ENCODE results near the gene LRRC14B.

GRCh38 chr5:178110-178509 is 13.2 kb upstream of the LRRC14B start:
- TF ChIP-seq POLR2AphosphoS5 (IDR thresholded peaks at IDR 0.05; ENCODE audit: borderline replicate concordance, low read depth, low read length) (no peak), FOXP2 (optimal IDR thresholded peaks at IDR 0.05; ENCODE audit: control extremely low read depth, extremely low read length, insufficient read depth) (no peak), EZH2 (IDR thresholded peaks at IDR 0.05) (no peak)

Data from SK-N-MC (cell line).